Effector CD4-positive, alpha-beta T cell (primary cell): ENCODE measurements around the gene SLIT1.
A peak's percentile ranks its signal among the peaks of the same experiment; 100 is the strongest.
"Not testable (repeated sequence)": the region's sequence is repeated elsewhere in the genome, so short reads cannot be mapped to it uniquely, and the experiment has no call there.

ENCODE experiments used
- DNase-seq: peaks from one replicate; pipeline ENCODE4 v3.0.0-alpha.2; 2020

The SLIT1 gene

DNA sequence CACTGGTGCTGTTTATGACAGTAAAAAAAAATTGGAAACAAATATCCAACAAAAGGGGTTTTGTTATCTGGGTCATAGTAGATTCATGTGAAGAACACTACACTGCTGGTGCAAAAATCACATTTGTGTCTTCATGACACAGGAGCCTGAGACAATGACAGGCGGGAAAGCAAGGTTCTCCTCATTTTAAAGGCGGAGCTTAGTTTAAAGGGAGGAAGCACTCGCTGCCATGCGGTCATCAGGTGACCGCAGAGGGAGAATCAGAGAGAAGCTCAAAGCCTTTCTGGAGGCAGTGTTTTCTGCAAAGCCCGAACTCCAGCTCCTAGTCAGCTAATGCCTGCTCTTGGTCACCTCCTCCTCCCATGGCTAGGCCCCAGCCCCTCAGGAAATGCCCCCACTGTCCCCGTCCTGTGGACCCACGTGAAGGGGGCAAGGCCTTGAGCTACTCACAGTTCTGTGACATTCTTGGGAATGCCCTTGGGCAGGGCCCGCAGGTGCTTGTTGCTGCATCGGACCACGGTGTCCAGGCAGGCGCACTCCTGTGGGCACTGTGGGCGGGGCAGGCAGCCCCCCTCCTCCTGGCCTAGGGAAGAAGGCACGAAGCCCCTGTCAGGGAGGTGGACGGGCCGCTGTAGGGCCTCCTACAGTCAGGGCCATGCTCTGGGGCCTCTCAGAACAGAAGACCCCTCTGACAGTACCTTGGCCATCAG is 146.1 kb downstream of the SLIT1 start:
- no peak for DNase-seq

DNA sequence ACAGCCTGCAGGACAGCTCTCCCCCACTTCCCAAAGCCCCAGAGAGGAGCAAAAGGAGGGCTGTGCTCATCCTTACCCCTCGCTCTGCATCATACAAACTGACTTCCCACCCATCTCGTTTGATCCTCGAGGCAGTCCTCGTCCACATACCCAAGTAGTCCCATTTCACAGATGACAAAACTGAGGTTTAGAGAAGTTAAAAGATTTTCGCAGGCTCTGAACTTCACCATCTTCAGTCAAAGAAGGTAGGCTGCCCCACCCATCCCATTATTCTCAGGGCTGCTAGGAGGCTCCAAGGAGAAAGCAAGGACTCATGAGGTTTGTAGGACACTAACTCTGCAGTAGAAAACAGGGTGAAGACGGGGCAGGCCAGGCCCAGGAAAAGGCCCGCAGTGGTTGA is 147.1 kb downstream of the SLIT1 start:
- no peak for DNase-seq

DNA sequence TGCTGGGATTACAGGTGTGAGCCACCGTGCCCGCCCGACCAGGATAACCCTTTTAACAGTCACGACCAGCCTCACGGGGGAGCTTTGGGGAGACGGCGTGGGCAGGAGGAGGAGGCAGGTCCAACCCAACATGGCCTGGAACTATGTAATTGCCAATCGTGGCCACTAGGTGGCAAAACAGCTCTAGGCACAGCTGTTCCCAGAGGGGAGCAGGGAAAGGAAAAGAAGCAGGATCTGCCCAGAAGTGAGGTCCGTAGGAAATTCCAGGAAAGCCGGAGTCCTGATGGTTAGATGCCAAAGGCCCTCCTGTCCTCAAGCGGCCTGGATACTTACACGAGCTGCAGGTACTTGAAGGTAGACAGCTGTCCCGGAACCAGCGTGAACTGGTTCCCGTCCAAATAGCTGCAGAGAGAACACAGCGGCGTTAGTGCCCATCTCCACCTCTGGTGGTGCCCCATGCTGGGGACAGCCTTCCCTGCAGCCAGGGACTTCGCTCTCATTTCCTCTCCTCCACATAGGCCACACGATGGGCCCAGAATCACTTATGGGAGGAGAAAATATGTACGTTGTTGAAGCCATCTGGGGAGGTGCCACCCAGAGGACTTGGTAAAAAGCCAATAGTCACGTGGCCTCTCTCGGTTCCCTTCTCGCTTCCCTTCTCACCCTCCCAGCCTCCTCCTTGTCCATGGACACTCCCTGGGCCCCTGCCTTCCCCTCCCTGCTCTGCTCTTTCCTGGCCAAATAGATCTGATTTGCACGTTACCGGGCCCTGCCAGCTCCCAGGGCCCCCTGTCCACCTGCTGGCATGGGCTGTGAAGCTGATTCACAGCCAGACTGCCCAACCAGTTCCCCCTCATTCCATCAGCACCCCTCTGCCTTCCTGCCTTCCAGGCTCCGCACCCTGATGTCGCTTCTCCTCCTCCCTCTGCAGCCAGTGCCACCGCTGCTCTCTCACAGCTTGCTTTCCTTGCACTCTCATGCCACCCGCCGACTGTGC is 148.1 kb downstream of the SLIT1 start:
- DNase-seq = peak; percentile 52

DNA sequence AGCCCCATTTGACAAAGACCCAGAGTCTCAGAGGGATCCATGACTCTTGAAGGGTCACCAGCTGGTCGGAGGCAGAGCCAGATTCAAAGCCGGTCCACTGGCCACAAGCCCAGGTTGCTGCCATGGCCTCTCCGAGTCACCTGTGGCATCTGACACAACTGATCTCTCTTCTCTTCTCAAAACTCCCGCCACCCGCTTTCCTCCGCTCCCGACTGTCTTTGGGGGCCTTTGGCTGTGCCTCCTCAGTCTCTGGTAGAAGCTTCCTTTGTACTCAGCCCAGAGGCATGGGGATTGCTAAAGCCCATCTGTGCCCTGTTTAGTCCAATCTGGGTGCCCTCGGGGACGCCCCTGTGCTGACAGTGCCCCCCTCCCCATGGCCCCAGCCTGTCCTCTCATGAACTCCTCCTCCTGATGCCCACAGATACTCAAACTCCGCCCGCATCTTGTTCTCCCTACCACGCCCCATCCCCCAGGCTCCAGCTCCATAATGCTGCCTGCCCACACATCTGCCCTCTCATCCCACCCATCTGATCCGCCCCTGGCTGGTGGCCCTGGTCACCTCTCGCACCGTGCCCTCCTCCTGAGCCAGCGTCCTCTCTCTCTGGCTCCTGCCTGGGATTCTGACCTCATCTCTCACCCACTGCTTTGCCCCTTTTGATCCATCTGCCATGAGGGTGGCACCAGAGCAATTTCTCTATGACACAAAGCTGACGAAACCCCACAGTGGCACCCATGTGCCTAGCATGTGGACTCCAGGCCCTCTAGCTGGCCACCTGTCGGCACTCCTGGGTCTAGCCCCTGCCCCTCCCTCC is 150.6 kb downstream of the SLIT1 start:
- no peak for DNase-seq

DNA sequence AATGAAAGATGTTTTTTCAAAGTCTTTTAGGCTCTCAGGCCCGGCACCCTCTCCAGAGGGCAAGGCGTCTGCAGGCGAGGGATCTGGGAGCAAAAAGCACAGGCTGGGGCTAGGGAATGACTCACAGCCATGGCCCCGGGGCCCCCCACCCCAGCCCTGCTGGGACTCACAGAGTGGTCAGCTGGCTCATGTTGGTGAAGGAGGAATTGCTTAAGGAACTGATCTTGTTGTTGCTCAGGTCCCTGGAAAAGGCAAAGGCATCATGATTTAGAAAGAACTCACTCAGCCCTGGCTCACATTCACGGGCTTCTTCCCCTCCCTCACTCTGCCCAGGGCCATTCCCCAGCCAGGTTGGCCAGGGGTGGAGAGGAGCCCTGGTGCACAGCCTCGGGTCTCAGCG is 151.5 kb downstream of the SLIT1 start:
- no peak for DNase-seq

DNA sequence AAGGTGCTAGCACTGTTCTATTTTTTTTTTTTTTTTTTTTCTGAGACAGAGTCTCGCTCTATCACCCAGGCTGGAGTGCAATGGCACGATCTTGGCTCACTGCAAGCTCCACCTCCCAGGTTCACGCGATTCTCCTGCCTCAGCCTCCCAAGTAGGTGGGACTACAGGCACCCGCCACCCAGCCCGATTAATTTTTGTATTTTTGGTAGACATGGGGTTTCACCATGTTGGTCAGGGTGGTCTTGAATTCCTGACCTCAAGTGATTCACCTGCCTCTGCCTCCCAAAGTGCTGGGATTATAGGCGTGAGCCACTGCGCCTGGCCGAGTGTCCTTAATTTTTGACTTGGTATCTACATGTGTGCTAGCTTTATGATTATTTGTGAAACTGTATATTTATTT is 151.9 kb downstream of the SLIT1 start:
- not testable (repeated sequence) for DNase-seq

DNA sequence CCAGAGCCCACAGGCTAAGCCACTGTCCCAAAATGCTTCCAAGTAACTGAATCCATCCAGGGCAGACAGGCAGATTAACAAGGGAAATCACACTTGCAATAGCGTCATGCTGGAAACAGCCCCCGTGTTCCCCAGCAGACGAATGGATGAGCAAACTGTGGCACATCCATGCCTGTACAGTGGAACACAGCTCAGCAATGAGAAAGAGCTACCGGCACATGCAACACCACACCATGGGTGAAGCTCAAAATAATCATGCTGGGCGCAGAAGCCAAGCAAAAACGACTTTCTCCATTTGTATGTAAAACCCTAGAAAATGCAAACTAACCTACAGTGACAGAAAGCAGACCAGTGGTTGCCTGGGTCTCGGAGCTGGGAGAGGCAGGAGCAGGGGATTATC is 153.1 kb downstream of the SLIT1 start:
- no peak for DNase-seq

DNA sequence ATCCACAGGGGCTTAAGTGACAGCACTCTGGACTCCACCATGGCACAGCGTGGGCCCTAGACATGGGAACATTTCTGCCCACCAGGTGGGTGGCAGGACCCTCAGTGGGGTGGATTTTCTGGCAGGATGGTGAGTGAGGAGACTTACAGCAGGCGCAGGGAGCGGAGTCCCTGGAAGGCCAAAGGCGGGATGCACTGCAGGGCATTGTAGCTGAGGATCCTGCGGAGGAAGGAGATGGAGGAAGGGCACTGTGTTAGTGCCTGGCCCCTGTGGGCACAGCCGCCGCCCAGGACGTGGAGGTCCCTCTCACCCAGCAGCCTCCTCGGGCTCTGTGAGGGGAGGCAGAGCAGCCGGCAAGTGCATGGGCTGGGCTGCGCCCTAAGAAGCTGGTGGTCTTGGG is 154.3 kb downstream of the SLIT1 start:
- no peak for DNase-seq

DNA sequence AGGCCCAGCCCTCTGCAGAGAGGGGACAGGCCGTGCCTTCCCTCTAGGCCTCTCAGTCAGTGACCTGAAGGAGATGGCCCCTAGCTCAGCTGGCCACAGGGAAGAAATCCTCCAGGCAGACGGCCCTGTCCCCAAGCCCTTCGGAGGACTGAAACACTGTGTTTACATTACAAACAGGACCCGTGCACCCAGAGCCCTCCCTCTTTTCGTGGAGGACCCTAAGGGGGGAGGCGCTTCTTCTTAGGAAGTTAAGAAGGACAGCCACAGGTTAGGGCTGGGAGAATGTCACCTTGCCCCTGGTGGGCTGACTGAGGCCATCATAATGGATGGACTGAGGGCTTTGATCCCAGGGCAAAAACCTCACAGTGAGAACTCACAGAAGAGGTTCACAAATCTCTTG is 154.9 kb downstream of the SLIT1 start:
- DNase-seq = no peak

DNA sequence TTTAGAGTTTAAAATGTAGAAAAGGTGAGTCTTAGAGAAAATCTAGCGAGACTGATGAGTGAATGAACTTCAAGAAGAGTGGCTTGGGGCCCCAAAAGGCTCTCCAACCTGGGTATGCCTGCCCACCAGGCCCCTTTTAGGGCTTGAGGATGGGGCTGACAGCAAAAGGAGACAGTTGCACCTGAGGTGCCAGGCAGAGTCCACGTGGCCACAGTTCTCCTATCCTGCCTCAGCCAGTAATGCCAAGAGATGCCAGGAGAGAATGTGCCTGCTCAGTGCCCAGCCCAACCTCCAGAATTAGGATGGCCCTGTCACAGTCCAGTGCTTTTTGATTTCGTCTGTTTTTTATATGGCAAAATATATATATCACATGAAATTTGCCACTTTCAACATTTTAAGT is 156.5 kb downstream of the SLIT1 start:
- no peak for DNase-seq

DNA sequence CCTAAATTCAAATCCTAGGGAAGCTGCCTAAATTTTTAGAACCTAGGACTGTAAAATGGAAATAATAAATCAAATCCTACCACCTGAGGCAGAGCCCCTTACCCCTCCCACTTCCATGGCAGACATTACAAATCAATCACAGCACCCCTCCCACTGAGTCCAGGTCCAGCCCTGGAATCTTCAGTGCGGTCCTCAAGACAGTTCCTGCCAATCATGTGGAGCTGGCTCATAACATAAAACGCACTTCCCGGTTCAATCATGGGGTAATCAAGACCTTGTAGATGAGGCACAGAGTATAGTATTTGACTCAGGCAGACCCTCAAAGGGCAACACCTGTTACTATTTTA is 157.0 kb downstream of the SLIT1 start:
- DNase-seq = no peak

DNA sequence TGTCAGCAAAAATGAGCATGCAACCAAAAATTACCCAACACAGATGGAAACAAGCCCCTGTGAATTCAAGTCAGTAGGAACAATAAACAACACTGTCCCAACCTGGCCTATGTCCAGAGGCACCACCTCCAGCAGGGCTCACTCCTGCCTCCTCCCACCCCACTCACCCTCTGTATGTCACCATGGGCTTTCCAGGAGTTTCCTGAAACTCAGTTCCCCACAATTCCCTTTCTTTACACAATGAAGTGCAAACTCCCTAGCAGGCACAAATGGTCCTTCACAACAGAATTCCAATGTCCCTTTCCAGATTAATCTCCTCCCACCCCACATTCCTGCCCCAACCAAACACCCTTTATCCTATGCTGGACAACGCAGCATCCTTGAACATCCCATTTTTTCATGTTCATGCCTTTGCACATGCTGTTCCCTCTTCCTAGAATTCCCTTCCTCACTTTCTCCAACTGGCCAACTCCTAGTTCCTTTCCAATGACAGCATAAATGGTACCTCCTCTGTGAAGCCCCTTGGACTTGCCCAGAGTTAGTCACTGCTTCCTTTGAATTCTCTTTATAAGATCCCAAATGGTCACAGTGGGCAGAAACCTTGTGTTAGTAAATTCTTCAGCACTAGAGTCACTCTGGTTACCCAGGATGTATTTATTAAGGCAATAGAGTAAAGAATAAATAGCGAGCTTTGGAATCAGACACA is 157.5 kb downstream of the SLIT1 start:
- DNase-seq = no peak

DNA sequence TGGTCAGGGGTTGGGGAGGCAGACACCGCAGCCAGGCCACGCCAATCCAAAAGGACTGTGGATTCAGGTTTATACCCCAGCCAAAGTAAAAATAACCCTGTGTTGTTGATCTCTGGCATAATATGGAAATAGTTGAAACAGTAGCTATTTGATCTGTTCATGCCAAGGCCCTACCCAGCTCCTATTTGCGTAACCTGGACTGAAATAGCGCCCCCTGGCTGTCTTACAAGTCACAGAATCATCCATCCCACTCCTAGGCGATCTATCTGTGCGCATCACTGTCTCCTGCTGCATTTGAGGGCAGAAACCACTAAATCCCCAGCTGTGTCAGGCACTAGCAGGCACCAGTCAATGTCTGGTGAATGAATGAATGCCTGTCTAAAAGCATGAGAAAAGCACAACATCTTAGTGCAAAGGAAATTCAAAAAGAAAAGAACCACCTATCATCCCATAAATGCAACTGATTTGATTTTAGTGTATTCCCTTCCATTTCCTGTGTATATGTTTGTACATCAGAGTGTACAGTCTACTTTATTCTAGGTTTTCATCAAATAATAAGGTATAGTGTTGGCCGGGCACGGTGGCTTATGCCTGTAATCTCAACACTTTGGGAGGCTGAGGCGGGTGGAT is 160.0 kb downstream of the SLIT1 start:
- DNase-seq = peak; percentile 28

DNA sequence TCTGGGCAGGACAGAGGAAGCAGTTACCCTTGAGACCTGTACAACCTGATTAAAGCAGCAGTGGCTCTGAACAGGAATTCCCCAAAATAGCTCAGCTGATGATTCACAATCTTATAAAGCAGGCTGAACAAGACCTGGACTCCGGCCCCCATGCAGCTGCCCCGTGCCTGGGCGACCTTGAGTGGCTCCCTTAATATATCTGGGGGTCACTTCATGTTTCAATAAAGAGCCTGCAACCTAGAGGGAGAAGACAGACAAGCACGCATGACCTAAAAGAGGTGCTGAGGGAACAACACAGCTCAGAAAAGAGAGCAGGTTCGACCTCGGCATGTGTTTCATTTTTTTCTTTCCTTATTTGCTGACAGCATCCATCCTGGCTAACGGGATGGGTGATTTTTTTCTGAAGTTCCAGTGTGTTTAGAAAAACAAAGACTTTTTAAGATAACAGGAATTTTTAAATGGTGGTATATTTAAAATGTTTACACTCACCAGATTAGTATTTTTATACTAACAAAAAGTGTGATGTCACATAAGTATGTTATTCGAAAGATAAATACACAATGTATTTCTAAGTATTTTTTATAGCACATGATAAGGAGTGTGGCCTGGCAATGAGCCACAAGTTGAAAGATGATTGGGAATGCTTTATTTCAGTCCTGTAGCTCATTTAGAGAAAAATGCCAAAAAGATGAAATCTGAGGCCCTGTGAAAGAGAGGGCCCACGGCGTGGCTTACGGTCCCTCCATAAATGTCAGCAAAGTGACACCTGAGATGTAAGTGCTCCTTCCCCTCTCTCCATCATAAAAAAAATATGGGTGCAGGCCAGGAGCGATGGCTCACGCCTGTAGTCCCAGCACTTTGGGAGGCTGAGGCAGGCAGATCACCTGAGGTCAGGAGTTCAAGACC is 161.3 kb downstream of the SLIT1 start:
- no peak for DNase-seq

DNA sequence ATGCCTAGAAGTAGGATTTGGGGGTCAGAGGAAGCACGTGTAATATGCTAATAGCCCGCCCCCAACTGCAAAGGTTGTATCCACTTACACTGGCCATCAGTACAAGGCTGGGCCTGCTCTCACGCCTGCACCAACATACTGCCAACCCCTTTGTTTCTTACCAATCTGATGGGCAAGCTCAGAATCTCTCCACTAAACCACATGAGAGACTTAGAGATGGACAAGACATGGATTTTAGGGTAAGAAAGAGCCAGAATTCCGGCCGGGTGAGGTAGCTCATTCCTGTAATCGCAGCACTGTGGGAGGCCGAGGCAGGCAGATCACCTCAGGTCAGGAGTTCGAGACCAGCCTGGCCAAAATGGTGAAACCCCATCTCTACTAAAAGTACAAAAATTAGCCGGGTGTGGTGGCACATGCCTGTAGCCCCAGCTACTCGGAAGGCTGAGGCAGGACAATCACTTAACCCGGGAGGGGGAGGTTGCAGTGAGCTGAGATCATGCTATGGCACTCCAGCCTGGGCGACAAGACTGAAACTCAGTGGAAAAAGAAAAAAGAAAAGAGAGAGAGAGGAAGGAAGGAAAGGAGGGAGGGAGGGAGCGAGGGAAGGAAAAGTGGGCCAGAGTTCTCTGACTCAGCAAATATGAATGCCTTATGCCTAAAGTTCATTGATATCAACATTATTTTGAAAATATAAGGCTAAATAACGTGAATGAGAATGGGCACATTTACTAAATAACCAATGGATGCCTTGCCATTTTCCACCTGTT is 162.2 kb downstream of the SLIT1 start:
- no peak for DNase-seq

DNA sequence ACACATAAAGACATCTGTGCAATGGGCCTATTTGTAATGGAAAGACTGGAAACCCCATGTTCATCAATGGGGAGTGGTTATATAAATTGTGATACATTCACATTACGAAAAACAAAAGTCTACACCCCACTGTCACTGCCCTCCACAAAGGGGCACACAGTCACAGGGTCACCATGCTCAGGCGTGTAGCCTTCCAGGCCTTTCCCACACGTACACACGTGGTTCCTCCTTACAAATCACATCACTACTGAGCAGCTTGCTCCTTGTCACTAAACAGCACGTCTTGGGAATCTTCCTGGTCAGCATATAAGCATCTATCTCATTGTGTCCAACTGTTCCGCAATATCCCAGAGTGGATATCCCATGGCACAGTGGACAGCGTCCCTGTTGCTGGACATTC is 163.1 kb downstream of the SLIT1 start:
- no peak for DNase-seq

DNA sequence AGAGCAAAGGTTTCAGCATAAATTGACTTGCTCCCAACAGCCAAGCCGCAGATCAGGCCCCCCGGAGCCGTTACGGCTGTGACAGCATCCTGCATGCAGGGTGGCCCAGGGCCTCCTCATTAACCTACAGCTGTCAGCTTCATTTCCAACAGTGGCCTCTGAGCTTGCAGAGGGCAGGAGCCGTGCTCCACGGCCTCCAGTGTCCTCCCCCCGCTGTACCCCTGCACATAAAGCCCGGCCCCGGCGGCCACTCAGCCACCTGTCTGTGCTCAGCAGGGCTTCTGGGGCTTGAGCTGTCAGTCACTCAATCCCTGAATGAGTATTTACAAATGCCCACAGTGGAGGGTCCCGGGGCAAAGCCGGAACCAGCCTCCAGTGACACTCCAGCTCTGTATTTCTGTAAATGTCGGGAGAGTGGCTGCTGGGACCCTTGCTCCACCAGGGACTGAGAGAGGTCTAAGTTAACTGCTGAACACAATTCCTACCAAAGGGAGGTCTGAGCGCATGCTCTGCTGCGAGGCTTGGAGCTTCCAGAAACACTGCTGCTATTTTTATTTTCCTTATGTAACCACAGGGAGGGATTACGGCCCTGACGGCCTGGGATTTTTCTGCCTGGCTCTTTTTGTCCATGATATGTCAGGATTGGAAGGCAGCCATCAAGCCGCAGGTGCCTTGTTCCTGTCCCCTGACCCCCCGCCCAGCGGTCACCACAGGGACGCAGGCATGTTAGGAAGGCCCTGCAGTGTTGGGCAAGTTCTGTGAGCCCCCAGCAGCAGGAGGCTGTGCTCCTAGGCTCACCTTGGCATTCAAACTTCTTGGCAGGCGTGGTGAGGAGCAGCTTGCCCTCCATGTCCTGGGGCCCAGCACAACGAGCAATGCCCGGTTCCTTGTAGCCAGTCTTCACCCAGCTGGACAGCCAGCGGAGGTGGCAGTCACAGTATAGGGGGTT is 165.0 kb downstream of the SLIT1 start:
- DNase-seq = no peak

DNA sequence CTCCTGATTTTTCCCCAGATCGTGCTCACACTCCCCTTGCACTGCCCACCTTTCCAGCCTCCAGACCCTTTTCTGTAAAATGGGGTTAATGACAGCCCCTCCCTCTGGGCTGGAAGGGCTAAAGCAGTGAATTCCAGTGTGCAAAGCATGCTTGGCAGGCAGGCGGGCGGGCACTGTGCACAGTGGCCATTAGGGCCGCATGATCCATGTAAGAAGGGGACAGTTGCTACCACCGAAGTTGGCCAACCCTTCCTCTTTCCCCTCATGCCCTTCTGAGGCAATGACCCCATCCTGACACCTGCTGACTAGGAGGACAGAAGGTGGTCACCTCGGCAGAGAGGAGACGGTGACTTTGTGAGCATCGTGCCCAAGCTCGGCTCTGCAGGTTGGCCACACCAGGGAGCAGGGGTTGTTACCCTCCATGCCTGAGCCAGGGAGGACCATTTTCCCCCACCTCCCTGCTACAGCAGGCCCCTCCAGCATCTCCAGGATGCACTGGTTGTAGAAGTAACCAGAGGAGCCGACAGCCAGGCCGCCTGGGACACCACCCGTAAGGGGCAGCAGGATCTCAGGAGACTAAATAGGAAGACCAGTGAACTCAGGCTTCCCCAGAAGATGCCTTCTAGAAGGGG is 166.4 kb downstream of the SLIT1 start:
- no peak for DNase-seq
